ENCODE results near the gene CNTNAP2. TPM values are rescaled to one million over a fixed set of nuclear protein-coding genes. Genes with fewer than 3 reads are reported as not detected.

Gene CNTNAP2
- total RNA-seq, 1 experiment from 2014 or later, result 64.5 TPM

DNA sequence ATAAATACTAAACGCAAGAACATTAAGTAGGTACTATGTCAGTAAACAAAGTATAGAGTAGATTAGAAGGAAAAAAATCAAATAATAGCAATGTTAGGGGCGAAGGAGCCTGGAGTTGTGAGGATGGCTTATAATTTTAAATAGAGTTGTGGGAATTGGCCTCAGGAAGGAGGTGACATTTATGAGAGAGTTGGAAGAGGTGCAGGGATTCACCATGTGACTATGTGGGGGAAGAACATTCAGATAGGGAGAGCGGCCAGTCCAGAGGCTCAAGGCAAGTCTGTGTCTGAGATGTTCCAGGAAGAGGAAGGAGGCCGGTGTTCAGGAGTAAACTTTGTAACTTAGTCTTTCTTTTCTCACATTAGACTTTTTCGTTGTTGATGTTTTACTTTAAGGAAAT, 1695.3 kb downstream of the CNTNAP2 start:
- Histone ChIP-seq H4K5ac (ENCODE audit: insufficient read length, low read depth, low read length) (no peak overlapping the region), H3K23ac (ENCODE audit: insufficient read length, low read depth, low read length) (no peak overlapping the region), H3T11ph (ENCODE audit: low read length) (no peak overlapping the region), H2BK15ac (ENCODE audit: low read depth, low read length) (no peak overlapping the region), H3K56ac (ENCODE audit: insufficient read length, low read depth, low read length) (no peak overlapping the region), H3K4me1 (ENCODE audit: insufficient read depth, low read length) (no peaks in the 10 kb centered on the region), H3K4me2 (ENCODE audit: insufficient read depth, insufficient read length, low read length) (no peak overlapping the region), H2BK5ac (ENCODE audit: insufficient read length, low read length) (no peak overlapping the region), H3K79me1 (ENCODE audit: insufficient read depth, low read depth, low read length, poor library complexity, severe bottlenecking) (no peaks in the 10 kb centered on the region), H2BK12ac (ENCODE audit: insufficient read length, low read depth, low read length) (no peak overlapping the region), H4K8ac (replicated peaks; ENCODE audit: insufficient read length, low read depth, low read length) (no peak overlapping the region), H3K14ac (ENCODE audit: insufficient read depth, low read length) (no peak overlapping the region), H3K79me2 (ENCODE audit: insufficient read depth, low read length) (no peaks in the 10 kb centered on the region), H2BK20ac (ENCODE audit: low read depth, low read length, poor library complexity, severe bottlenecking) (no peak overlapping the region), H3K23me2 (ENCODE audit: insufficient read length, low read depth, low read length, poor library complexity, severe bottlenecking) (no peaks in the 10 kb centered on the region), H3K18ac (ENCODE audit: insufficient read length, low read depth, low read length) (no peak overlapping the region), H3K27ac (ENCODE audit: insufficient read length, low read depth, low read length) (no peak overlapping the region), H3K4ac (ENCODE audit: low read depth, low read length) (no peak overlapping the region), H3K9ac (ENCODE audit: extremely low read depth, insufficient read length, low read length) (no peak overlapping the region), H2AFZ (ENCODE audit: low read length) (no peak overlapping the region), H4K91ac (ENCODE audit: insufficient read length, low read depth, low read length) (no peak overlapping the region), H2BK120ac (ENCODE audit: low read depth, low read length, poor library complexity, severe bottlenecking) (no peak overlapping the region), H3K27me3 (ENCODE audit: insufficient read depth, low read length) (no peaks in the 10 kb centered on the region), H3K9me3 (ENCODE audit: control insufficient read depth, low read depth, low read length) (no peaks in the 10 kb centered on the region), H4K20me1 (ENCODE audit: control insufficient read depth, insufficient read depth, insufficient read length) (no peaks in the 10 kb centered on the region), H2AK5ac (ENCODE audit: insufficient read length, low read length) (no peak overlapping the region)
- Mint-ChIP-seq H3K9me3 (no peaks in the 10 kb centered on the region), H3K4me3 (no peak overlapping the region), H3K36me3 (ENCODE audit: insufficient read depth in 1 of 3, low read depth in 3 of 3) (no peaks in the 10 kb centered on the region), H3K27me3 (ENCODE audit: low read depth) (no peaks in the 10 kb centered on the region), H3K27ac (no peak overlapping the region), H3K4me1 (no peaks in the 10 kb centered on the region)
- TF ChIP-seq, protein P1, sequence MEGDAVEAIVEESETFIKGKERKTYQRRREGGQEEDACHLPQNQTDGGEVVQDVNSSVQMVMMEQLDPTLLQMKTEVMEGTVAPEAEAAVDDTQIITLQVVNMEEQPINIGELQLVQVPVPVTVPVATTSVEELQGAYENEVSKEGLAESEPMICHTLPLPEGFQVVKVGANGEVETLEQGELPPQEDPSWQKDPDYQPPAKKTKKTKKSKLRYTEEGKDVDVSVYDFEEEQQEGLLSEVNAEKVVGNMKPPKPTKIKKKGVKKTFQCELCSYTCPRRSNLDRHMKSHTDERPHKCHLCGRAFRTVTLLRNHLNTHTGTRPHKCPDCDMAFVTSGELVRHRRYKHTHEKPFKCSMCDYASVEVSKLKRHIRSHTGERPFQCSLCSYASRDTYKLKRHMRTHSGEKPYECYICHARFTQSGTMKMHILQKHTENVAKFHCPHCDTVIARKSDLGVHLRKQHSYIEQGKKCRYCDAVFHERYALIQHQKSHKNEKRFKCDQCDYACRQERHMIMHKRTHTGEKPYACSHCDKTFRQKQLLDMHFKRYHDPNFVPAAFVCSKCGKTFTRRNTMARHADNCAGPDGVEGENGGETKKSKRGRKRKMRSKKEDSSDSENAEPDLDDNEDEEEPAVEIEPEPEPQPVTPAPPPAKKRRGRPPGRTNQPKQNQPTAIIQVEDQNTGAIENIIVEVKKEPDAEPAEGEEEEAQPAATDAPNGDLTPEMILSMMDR (conservative IDR thresholded peaks at IDR 0.05), result no peak
- WGBS (ENCODE audit: extremely low coverage, insufficient read length, low lambda C conversion rate), result no CpG with 5 or more reads among the region's 5 CpGs
- DNase-seq, result no peak
